Esophagus squamous epithelium (tissue), 5 donors: ENCODE data around the gene MKRN1. TPM values are rescaled to one million over a fixed set of nuclear protein-coding genes. Genes with fewer than 3 reads are reported as not detected.
"Not testable (repeated sequence)": the region's sequence is repeated elsewhere in the genome, so short reads cannot be mapped to it uniquely, and the experiment has no call there.

Experiments used
- DNase-seq: peaks from one replicate; lab custom pipeline; 2025; lab: John Stamatoyannopoulos, UW
- H3K27ac ChIP-seq, 4 donors: fragments of 200-600 bp; sonication (generic); one replicate each; pipeline ENCODE4 v1.5.1; 2016 to 2019; ENCODE audit warnings: mild to moderate bottlenecking in 1 of 4
- H3K27me3 ChIP-seq, 4 donors: fragments of 200-600 bp; sonication (generic); 1 replicate in 3 of 4; 2 replicates in 1 of 4; pipeline versions ENCODE4 v1.5.1 to v1.6.0; 2017 to 2021; ENCODE audit warnings: antibody characterized with exemption in 1 of 4
- H3K36me3 ChIP-seq, 3 donors: fragments of 200-600 bp; sonication (generic); one replicate each; pipeline ENCODE4 v1.5.1; 2016 to 2019
- H3K4me1 ChIP-seq, 3 donors: fragments of 200-600 bp; sonication (generic); one replicate each; pipeline ENCODE4 v1.5.1; 2017 to 2019
- H3K4me3 ChIP-seq, 4 donors: fragments of 200-600 bp; sonication (generic); 1 replicate in 3 of 4; 2 replicates in 1 of 4; pipeline ENCODE4 v1.5.1; 2016 to 2019; ENCODE audit warnings: mild to moderate bottlenecking in 2 of 4, moderate library complexity in 1 of 4
- H3K9me3 ChIP-seq, 3 donors: fragments of 200-600 bp; sonication (generic); one replicate each; pipeline ENCODE4 v1.5.1; 2016 to 2019
- CTCF ChIP-seq, 6 experiments: fragments of 450-650 bp in 4 of 6; fragments of 200-600 bp in 2 of 6; sonication (generic) in 2 of 6; IDR thresholded peaks; one replicate each; pipeline ENCODE4 v1.5.1; 2016 to 2019; ENCODE audit warnings: antibody characterized with exemption in 6 of 6, mild to moderate bottlenecking in 4 of 6, moderate library complexity in 4 of 6
- POLR2A ChIP-seq, 4 donors: fragments of 450-650 bp; IDR thresholded peaks; one replicate each; pipeline ENCODE4 v1.6.1; 2017; ENCODE audit warnings: antibody characterized with exemption in 4 of 4, mild to moderate bottlenecking in 4 of 4, moderate library complexity in 3 of 4
- WGBS, 2 donors: methylation state at CpG; one replicate each; pipeline ENCODE4 v1.1.5; 2018; 5-methylcytosine and 5-hydroxymethylcytosine counted together
- intact Hi-C: fragments of 100-400 bp; cut with DNase I; formaldehyde crosslinking; loops from one replicate; pipeline ENCODE4 v1.15.0; 2022
- total RNA-seq, 4 donors: library from RNA; depleted of rRNA; stranded (reverse); fragments of >200 nt; gene quantifications; one replicate each; pipeline ENCODE4 v1.1.0, GENCODE V29; 2016
- donor health status: DM: yes; HTN: yes; CAD: no.

Gene MKRN1
- total RNA-seq, 4 donors from 2014 or later = 42.6 to 66.4 (median 43.5) TPM

- 75 to 81% methylated on average over 4 of the region's 4 CpGs for WGBS, 2 donors
- H3K27me3 ChIP-seq = no peaks in the 10 kb centered on the region
- no peak overlapping the region for H3K27ac ChIP-seq
- TF ChIP-seq CTCF (IDR thresholded peaks at IDR 0.05) (no peak), POLR2A (IDR thresholded peaks at IDR 0.05) (no peak)
- no peaks in the 10 kb centered on the region for H3K4me1 ChIP-seq
- no peak for DNase-seq
- H3K4me3 ChIP-seq = no peak overlapping the region
- intact Hi-C loops = no loop called here
- no peaks in the 10 kb centered on the region for H3K9me3 ChIP-seq
- peaks cover 4 to 94% (median 27%) of the 10 kb centered on the region in 3 donors for H3K36me3 ChIP-seq
These were observed 23.6 kb downstream of the MKRN1 start for GRCh38 chr7:140455743-140456142.

- DNase-seq = no peak
- 66 to 72% methylated on average over 8 of the region's 8 CpGs for WGBS, 2 donors
- TF ChIP-seq CTCF (IDR thresholded peaks at IDR 0.05) = no peak
- TF ChIP-seq POLR2A (IDR thresholded peaks at IDR 0.05) = no peak
- H3K36me3 ChIP-seq = peaks cover 4 to 83% (median 27%) of the 10 kb centered on the region in 3 donors
- no peaks in the 10 kb centered on the region for H3K27me3 ChIP-seq
- no peak overlapping the region for H3K27ac ChIP-seq
- intact Hi-C loops = no loop called here
- H3K4me1 ChIP-seq = no peaks in the 10 kb centered on the region
- no peaks in the 10 kb centered on the region for H3K9me3 ChIP-seq
- H3K4me3 ChIP-seq = no peak overlapping the region
These were observed 24.7 kb downstream of the MKRN1 start for GRCh38 chr7:140454657-140455015.

GRCh38 chr7:140453785-140454656 is 25.3 kb downstream of the MKRN1 start:
- H3K27ac ChIP-seq, H3K27me3 ChIP-seq, H3K9me3 ChIP-seq, intact Hi-C loops, DNase-seq, H3K4me1 ChIP-seq, H3K4me3 ChIP-seq: not testable (repeated sequence)
- WGBS, 2 donors = 80 to 88% methylated on average over 9 of the region's 9 CpGs
- peaks cover 4 to 77% (median 27%) of the 10 kb centered on the region in 3 donors for H3K36me3 ChIP-seq

- WGBS, 2 donors = 85 to 100% methylated on average over 4 of the region's 4 CpGs
- DNase-seq = no peak
- Histone ChIP-seq H3K36me3 (peaks cover 4 to 69% (median 25%) of the 10 kb centered on the region in 3 donors), H3K27ac (no peak overlapping the region), H3K27me3 (no peaks in the 10 kb centered on the region), H3K4me1 (no peaks in the 10 kb centered on the region), H3K9me3 (no peaks in the 10 kb centered on the region), H3K4me3 (no peak overlapping the region)
- intact Hi-C loops = no loop called here
- TF ChIP-seq CTCF (IDR thresholded peaks at IDR 0.05) (no peak), POLR2A (IDR thresholded peaks at IDR 0.05) (no peak)
These were observed 26.0 kb downstream of the MKRN1 start for GRCh38 chr7:140453273-140453672.

GRCh38 chr7:140451716-140452115 is 27.6 kb downstream of the MKRN1 start:
- Histone ChIP-seq H3K27me3 (no peaks in the 10 kb centered on the region), H3K9me3 (no peaks in the 10 kb centered on the region), H3K27ac (no peak overlapping the region), H3K4me3 (no peak overlapping the region), H3K4me1 (no peaks in the 10 kb centered on the region), H3K36me3 (peaks cover 4 to 54% (median 23%) of the 10 kb centered on the region in 3 donors)
- no peak for DNase-seq
- TF ChIP-seq POLR2A (IDR thresholded peaks at IDR 0.05) (no peak), CTCF (IDR thresholded peaks at IDR 0.05) (no peak)
- intact Hi-C loops = no loop called here
- WGBS, 2 donors = 44 to 74% methylated on average over 1 of the region's 1 CpG
